HEK293T (cell line): ENCODE results near the gene SAMD4B.
"Not testable (repeated sequence)": the region's sequence is repeated elsewhere in the genome, so short reads cannot be mapped to it uniquely, and the experiment has no call there.

Experiments used
- CTCF ChIA-PET: fragments of 350-600 bp; formaldehyde crosslinking; extraction: SDS; loops from one replicate; lab custom pipeline; 2021; ENCODE audit warnings: antibody characterized with exemption, inconsistent platforms; lab: Yijun Ruan, JAX
- POLR2A ChIA-PET: fragments of 350-600 bp; formaldehyde crosslinking; extraction: SDS; loops from one replicate; lab custom pipeline; 2020; ENCODE audit warnings: antibody characterized with exemption, inconsistent platforms; lab: Yijun Ruan, JAX
- DNase-seq: peaks from one replicate; pipeline ENCODE4 v3.0.0; 2012; ENCODE audit warnings: mixed read lengths; ENCODE audit errors: extremely low spot score
- ARNT ChIP-seq: fragments of 450-650 bp; IDR thresholded peaks from 2 replicates; pipeline ENCODE4 v1.6.1; 2017; ENCODE audit warnings: mild to moderate bottlenecking
- BHLHE40 ChIP-seq: fragments of 450-650 bp; IDR thresholded peaks from 2 replicates; pipeline ENCODE4 v1.6.1; 2016; ENCODE audit warnings: mild to moderate bottlenecking, moderate library complexity, borderline replicate concordance
- CTBP1 ChIP-seq: fragments of 450-650 bp; IDR thresholded peaks from 2 replicates; pipeline ENCODE4 v1.6.1; 2016; ENCODE audit warnings: borderline replicate concordance
- ELF4 ChIP-seq: fragments of 450-650 bp; IDR thresholded peaks from 2 replicates; pipeline ENCODE4 v1.6.1; 2017; ENCODE audit warnings: antibody characterized with exemption
- FOXA1 ChIP-seq: fragments of 450-650 bp; IDR thresholded peaks from 2 replicates; pipeline ENCODE4 v1.6.1; 2016; ENCODE audit warnings: mild to moderate bottlenecking
- FOXK2 ChIP-seq: fragments of 450-650 bp; IDR thresholded peaks from 2 replicates; pipeline ENCODE4 v1.6.1; 2016; ENCODE audit warnings: mild to moderate bottlenecking
- FOXM1 ChIP-seq: fragments of 450-650 bp; IDR thresholded peaks from 2 replicates; pipeline ENCODE4 v1.6.1; 2017; ENCODE audit warnings: mild to moderate bottlenecking, borderline replicate concordance
- HDGF ChIP-seq: fragments of 450-650 bp; IDR thresholded peaks from 2 replicates; pipeline ENCODE4 v1.6.1; 2017; ENCODE audit warnings: antibody characterized with exemption, borderline replicate concordance
- L3MBTL2 ChIP-seq: fragments of 450-650 bp; conservative IDR thresholded peaks from 2 replicates; pipeline ENCODE4 v1.6.1; 2016; ENCODE audit warnings: mild to moderate bottlenecking
- LEF1 ChIP-seq: fragments of 450-650 bp; IDR thresholded peaks from 2 replicates; pipeline ENCODE4 v1.6.1; 2017; ENCODE audit warnings: mild to moderate bottlenecking, borderline replicate concordance
- NFRKB ChIP-seq: fragments of 450-650 bp; IDR thresholded peaks from 2 replicates; pipeline ENCODE4 v1.6.1; 2016; ENCODE audit warnings: mild to moderate bottlenecking, moderate library complexity
- PKNOX1 ChIP-seq: fragments of 450-650 bp; IDR thresholded peaks from 2 replicates; pipeline ENCODE4 v1.6.1; 2016
- SP1 ChIP-seq: fragments of 450-650 bp; IDR thresholded peaks from 2 replicates; pipeline ENCODE4 v1.6.1; 2017
- SUZ12 ChIP-seq: fragments of 450-650 bp; IDR thresholded peaks from 2 replicates; pipeline ENCODE4 v1.6.1; 2016; ENCODE audit warnings: mild to moderate bottlenecking
- TARDBP ChIP-seq: fragments of 450-650 bp; IDR thresholded peaks from 2 replicates; pipeline ENCODE4 v1.6.1; 2016
- ZNF384 ChIP-seq: fragments of 450-650 bp; IDR thresholded peaks from 2 replicates; pipeline ENCODE4 v1.6.1; 2016

The SAMD4B gene

GRCh38 chr19:39324242-39324842 lies 17.9 kb upstream of the SAMD4B start:
- DNase-seq: no peak
- CTCF ChIA-PET: no interaction called here
- POLR2A ChIA-PET: no interaction called here
- TF ChIP-seq L3MBTL2 (no peak), FOXA1 (no peak), FOXM1 (no peak), NFRKB (no peak), ZNF384 (no peak), ARNT (no peak)

- CTCF ChIA-PET: interaction anchor here (0.6 kb wide), 2 partner anchors 8 to 11 kb away, joined by 3 to 5 read pairs; no protein-coding TSS in a partner anchor
- TF ChIP-seq ELF4: no peak
- peak; percentile 42 for DNase-seq
- POLR2A ChIA-PET: interaction anchor here (0.8 kb wide), 1 partner anchor 110 kb away, joined by 5 read pairs; the partner anchor contains the start of gene RPS16
These were observed 16.2 kb upstream of the SAMD4B start for GRCh38 chr19:39325778-39326665.

- no peak for DNase-seq
- ChIA-PET CTCF (interaction anchor here (1.0 to 1.9 kb wide), 4 partner anchors 72 to 205 kb away, joined by 3 to 7 read pairs (median 5); no protein-coding TSS in a partner anchor), POLR2A (no interaction called here)
- no peak for TF ChIP-seq ZNF384
- no peak for TF ChIP-seq PKNOX1
- TF ChIP-seq L3MBTL2: no peak
- TF ChIP-seq FOXM1: no peak
- TF ChIP-seq CTBP1: no peak
- no peak for TF ChIP-seq SP1
- TF ChIP-seq BHLHE40: no peak
- TF ChIP-seq SUZ12: no peak
- TF ChIP-seq LEF1: no peak
- TF ChIP-seq HDGF: no peak
- TF ChIP-seq FOXK2: no peak
- TF ChIP-seq TARDBP: no peak
These were observed 14.7 kb upstream of the SAMD4B start for GRCh38 chr19:39327363-39328045.

GRCh38 chr19:39328046-39328705 lies 14.0 kb upstream of the SAMD4B start:
- ChIA-PET POLR2A (no interaction called here), CTCF (interaction anchor here (0.6 to 1.9 kb wide), 4 partner anchors 72 to 206 kb away, joined by 3 to 7 read pairs (median 5); no protein-coding TSS in a partner anchor)
- peak; percentile 80 for DNase-seq
- TF ChIP-seq BHLHE40 (no peak), FOXM1 (no peak), NFRKB (no peak), FOXA1 (no peak), FOXK2 (no peak)

GRCh38 chr19:39329948-39330347 lies 12.3 kb upstream of the SAMD4B start:
- CTCF ChIA-PET: interaction anchor here (0.6 kb wide), 1 partner anchor 109 kb away, joined by 8 read pairs; no protein-coding TSS in a partner anchor
- TF ChIP-seq ZNF384: no peak
- TF ChIP-seq ARNT: no peak
- TF ChIP-seq CTBP1: no peak
- no peak for TF ChIP-seq FOXM1
- no peak for TF ChIP-seq LEF1
- TF ChIP-seq SUZ12: no peak
- no peak for TF ChIP-seq FOXA1
- no peak for TF ChIP-seq TARDBP
- TF ChIP-seq BHLHE40: no peak
- DNase-seq: no peak
- POLR2A ChIA-PET: no interaction called here

GRCh38 chr19:39332293-39332692 lies 9.9 kb upstream of the SAMD4B start:
- POLR2A ChIA-PET: no interaction called here
- CTCF ChIA-PET: interaction anchor here (0.7 to 1.2 kb wide), 2 partner anchors 10 to 445 kb away, joined by 3 read pairs; partner anchors contain the start of gene SAMD4B
- no peak for TF ChIP-seq FOXM1
- TF ChIP-seq LEF1: no peak
- TF ChIP-seq FOXK2: no peak
- TF ChIP-seq ZNF384: no peak; the same call in none of the 2 replicates
- no peak for TF ChIP-seq BHLHE40
- no peak for TF ChIP-seq SUZ12
- no peak for TF ChIP-seq ELF4
- TF ChIP-seq CTBP1: no peak
- TF ChIP-seq FOXA1: no peak
- TF ChIP-seq SP1: no peak
- TF ChIP-seq HDGF: no peak
- TF ChIP-seq NFRKB: no peak
- no peak for TF ChIP-seq PKNOX1
- TF ChIP-seq L3MBTL2: no peak
- TF ChIP-seq ARNT: no peak
- TF ChIP-seq TARDBP: no peak
- no peak for DNase-seq

- POLR2A ChIA-PET: not testable (repeated sequence)
- CTCF ChIA-PET: interaction anchor here (1.2 kb wide), 1 partner anchor 9 kb away, joined by 3 read pairs; the partner anchor contains the start of gene SAMD4B
These were observed 9.5 kb upstream of the SAMD4B start for GRCh38 chr19:39332738-39333137.

More at GRCh38 chr19:39332738-39333137, 9.5 kb upstream of the SAMD4B start:
- not testable (repeated sequence) for DNase-seq
